Left renal cortex interstitium (tissue), 4 donors: Measurements from ENCODE around the gene GABRG3. TPM values are rescaled to one million over a fixed set of nuclear protein-coding genes. Genes with fewer than 3 reads are reported as not detected.
"Not testable (repeated sequence)": the region's sequence is repeated elsewhere in the genome, so short reads cannot be mapped to it uniquely, and the experiment has no call there.

ENCODE experiments used
- DNase-seq, 4 donors: peaks; one replicate each; pipeline ENCODE4 v3.0.0-alpha.2; 2013; ENCODE audit warnings: low read depth in 4 of 4, low spot score in 2 of 4, missing footprints in 1 of 4
- polyA plus RNA-seq, 4 donors: library from polyadenylated mRNA; unstranded; fragments of 120-200 nt; gene quantifications; one replicate each; pipeline ENCODE4 v1.2.1, GENCODE V29; 2013; ENCODE audit not compliant: insufficient read length in 4 of 4

GABRG3 gene
- polyA plus RNA-seq, 4 donors: 1.3 to 2.0 (median 1.7) TPM

GRCh38 chr15:27170851-27171250 lies 199.9 kb downstream of the GABRG3 start:
- DNase-seq: no peak

GRCh38 chr15:27172821-27173220 lies 201.8 kb downstream of the GABRG3 start:
- DNase-seq: no peak

GRCh38 chr15:27175472-27176153 lies 204.6 kb downstream of the GABRG3 start:
- DNase-seq: no peak

- DNase-seq: no peak
These were observed 205.9 kb downstream of the GABRG3 start for GRCh38 chr15:27176785-27177406.

GRCh38 chr15:27179789-27180188 lies 208.8 kb downstream of the GABRG3 start:
- no peak for DNase-seq

GRCh38 chr15:27182561-27183110 lies 211.7 kb downstream of the GABRG3 start:
- DNase-seq: no peak

- DNase-seq: no peak
These were observed 212.2 kb downstream of the GABRG3 start for GRCh38 chr15:27183201-27183600.

GRCh38 chr15:27191515-27191914 lies 220.5 kb downstream of the GABRG3 start:
- DNase-seq: not testable (repeated sequence)

- DNase-seq: no peak
These were observed 225.7 kb downstream of the GABRG3 start for GRCh38 chr15:27196691-27197090.

GRCh38 chr15:27201425-27201824 lies 230.4 kb downstream of the GABRG3 start:
- DNase-seq: no peak

- DNase-seq: no peak
These were observed 239.2 kb downstream of the GABRG3 start for GRCh38 chr15:27210176-27210575.

GRCh38 chr15:27214032-27214431 lies 243.1 kb downstream of the GABRG3 start:
- no peak for DNase-seq

GRCh38 chr15:27214961-27215360 lies 244.0 kb downstream of the GABRG3 start:
- DNase-seq: no peak

- no peak for DNase-seq
These were observed 247.4 kb downstream of the GABRG3 start for GRCh38 chr15:27218426-27218825.

GRCh38 chr15:27219636-27220035 lies 248.7 kb downstream of the GABRG3 start:
- DNase-seq: no peak

- no peak for DNase-seq
These were observed 249.2 kb downstream of the GABRG3 start for GRCh38 chr15:27220199-27220598.

GRCh38 chr15:27222479-27222878 lies 251.5 kb downstream of the GABRG3 start:
- DNase-seq: no peak

- no peak for DNase-seq
These were observed 252.2 kb downstream of the GABRG3 start for GRCh38 chr15:27223179-27223578.

- DNase-seq: no peak
These were observed 260.8 kb downstream of the GABRG3 start for GRCh38 chr15:27231811-27232210.

- DNase-seq: no peak
These were observed 261.9 kb downstream of the GABRG3 start for GRCh38 chr15:27232876-27233275.

- no peak for DNase-seq
These were observed 263.6 kb downstream of the GABRG3 start for GRCh38 chr15:27234593-27234992.

GRCh38 chr15:27235161-27235560 lies 264.2 kb downstream of the GABRG3 start:
- no peak for DNase-seq
